Germinal center (tissue), 1 donor: ENCODE measurements around the gene LTB4R.
A peak's percentile ranks its signal among the peaks of the same experiment; 100 is the strongest.
"Not testable (repeated sequence)": the region's sequence is repeated elsewhere in the genome, so short reads cannot be mapped to it uniquely, and the experiment has no call there.

Source experiments
- DNase-seq: peaks from one replicate; pipeline ENCODE4 v3.0.0; 2012; ENCODE audit warnings: mixed read lengths, low spot score

LTB4R gene

DNA sequence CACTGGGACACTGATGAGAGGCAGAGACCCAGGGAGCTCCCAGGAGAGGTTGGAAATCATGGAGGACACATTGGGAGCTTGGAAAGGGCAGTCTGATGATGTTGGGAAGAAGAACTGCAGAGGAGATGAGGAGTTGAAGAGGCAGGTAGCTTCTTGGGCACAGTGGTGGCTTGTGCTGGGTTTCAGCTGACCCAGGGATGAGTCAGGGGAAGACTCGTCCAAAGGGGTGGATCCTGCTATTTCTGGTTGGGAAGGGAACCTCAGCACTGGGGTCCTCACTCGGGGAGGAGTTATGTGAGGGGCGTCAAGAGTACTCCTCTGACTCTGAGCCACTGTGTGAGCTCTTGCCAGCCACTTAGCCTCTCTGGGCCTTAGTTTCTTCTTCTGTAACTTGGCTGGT lies 12.0 kb downstream of the LTB4R start:
- DNase-seq = no peak

DNA sequence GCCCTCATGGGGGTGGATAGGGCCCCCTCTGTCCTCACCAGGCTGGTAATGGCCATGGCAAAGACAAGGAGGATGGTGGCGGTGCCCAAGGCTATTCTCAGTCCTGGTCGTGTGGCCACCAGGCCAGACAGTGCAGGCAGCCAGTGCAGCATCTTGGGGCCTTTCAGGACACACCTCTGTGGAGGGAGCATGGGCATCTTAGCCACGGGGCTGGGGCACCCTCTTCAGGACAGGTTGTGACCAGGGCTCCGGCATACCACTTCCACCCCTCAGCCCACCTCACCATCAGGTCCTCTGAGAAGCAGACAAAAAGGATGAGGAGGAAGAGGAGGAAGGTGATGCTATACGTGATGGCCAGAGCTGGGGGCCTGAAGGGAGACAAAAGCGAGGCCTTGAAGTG lies 12.7 kb downstream of the LTB4R start:
- no peak for DNase-seq

DNA sequence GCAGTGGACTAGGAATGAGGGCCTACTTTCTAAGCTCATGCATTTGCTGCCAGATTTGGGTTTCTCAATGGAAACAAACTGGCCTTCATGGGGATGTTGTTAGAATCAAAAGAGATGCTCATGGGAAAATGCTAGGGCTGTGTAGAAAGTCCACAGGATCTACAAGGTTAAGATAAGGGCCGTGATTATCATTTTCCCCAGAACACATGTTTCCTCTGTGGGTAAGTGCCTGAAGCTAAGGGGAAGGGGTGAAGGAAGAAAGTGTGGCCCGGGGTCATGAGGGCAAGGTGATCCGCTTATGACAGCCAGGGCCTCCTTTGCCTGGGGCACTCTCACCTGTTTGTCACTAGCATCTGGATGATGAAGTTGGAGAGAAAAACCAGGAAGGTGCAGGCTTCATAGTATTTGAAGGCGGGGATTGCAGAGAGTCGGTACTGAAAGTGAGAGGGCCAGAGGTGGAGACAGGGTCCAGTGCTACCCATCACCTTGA lies 13.8 kb downstream of the LTB4R start:
- no peak for DNase-seq

DNA sequence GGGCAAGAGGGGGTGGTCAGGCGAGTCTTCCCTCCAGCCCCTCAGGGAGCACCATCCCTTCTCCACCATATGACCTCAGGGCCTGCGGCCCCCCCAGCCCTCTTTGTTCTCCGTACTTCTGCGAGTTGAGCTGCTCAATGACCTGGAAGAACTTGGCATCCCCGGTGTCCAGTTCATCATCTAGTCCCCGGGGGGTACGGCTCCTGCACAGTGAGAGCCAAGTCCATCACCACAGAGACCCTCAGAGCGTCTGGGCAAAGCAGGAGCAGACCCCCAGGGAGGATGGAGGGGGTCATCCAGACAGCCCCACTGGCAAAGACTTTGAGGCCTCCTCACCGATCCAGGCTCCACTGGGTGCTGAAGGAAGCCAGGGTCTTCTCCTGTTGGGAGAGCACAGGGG lies 14.7 kb downstream of the LTB4R start:
- DNase-seq = no peak

DNA sequence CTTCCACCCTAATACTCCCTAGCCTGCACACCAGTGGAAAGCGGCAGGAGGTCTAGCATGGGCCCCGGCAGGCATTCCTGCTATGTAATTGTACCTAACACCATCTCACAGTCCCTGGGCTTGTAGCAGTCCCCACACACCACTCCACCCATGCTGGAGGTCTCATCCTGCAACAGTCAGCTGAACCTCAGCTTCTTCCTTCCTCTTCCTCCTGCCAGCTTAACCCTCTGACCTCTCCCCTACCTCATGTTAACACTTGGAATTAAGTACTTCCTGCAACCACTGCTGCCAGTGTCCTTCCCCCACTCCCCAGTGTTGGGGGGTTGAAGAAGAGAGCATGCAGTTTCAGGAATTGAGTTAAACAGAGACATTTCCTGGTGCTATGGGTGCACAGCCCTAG lies 16.0 kb downstream of the LTB4R start:
- no peak for DNase-seq

DNA sequence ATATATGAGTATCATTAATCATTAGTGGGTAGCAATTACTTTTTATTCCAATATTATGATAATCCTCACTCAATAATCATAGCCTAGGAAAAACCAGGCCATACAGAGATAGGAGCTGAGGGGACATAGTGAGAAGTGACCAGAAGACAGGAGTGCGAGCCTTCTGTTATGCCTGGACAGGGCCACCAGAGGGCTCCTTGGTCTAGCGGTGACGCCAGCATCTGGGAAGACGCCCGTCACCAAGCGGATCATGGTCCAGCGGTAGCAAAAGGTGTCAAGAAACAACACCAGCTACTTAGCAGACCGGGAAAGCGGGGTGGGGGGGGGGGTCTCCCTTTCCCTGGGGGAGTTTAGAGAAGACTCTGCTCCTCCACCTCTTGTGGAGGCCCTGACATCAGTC lies 16.6 kb downstream of the LTB4R start:
- not testable (repeated sequence) for DNase-seq

DNA sequence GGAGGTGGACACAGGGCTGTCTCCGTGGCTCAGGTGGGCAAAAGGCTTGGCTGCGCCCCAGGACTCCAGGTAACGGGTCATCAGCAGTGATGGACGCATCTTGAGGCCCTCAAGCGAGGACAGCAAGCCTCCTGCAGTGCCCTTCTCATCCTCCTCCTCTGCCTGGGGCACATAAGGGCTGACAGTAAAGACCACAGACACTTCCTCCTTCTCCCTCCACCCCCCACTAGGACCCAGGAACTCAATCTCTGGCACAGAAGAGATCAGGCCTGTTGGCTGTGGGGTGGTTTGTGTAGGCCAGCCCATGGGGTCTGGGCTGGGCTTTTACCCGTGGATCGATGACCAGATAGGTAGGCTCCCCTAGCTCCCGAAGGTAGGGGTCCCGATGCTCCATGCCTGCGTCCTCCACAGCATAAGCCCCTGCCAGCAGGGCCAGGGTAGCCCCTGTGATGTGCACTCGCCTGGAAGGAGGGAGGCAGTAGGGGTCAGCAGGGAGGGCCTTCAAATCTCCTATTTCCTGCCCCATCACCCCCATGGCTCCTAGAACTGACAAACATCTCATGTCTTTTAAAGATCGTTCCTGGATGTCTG lies 17.9 kb downstream of the LTB4R start:
- no peak for DNase-seq

DNA sequence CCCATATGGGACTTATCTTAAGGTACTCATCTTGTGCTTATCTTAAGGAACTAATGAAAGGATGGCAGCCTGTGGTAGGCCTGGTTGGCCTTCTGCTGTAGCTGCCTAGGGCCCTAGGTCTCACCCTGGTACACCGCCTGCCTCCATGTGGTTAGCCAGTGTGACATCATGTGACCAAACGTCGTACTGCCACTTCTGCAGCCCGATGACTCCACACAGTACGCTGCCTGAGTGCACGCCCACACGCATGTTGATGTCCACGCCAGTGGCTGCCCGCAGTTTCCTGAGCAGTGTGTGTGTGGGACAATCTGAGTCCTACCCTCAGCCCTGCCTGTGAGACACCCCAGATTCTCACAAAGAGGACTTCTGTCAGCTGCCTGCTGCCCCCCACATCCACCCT lies 18.4 kb downstream of the LTB4R start:
- no peak for DNase-seq

DNA sequence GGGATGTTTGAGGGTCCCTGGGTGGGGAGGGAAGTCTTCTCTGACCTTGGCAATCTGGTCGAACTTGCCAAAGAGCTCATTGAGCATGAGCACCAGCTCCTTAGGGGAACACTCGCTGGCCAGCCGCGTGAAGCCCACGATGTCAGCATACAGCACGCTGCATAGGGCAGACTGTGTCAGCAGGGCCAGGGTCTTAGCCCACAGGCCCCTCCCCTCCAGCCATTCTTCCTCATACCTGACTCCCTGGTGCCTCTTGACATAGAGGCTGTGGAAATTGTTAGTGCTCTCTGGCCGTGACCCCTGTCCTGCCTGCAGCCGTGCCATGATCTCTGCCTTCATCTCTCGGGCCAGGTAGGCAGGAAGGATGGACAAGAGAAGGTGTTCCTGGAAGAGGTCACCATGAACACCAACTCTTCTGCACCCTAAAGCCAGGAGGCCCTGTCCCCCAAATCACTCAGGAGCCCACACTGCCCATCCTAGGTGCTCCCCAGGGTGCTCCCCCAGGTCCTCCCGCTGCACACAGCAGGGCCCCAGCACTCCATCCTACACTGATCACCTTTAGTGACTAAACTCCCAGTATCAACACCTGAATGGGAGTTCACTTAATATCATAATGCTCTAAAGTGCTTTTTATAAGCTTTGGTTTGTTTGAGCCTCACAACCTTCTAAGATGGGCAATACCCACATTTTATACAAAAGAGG lies 19.8 kb downstream of the LTB4R start:
- DNase-seq = no peak

DNA sequence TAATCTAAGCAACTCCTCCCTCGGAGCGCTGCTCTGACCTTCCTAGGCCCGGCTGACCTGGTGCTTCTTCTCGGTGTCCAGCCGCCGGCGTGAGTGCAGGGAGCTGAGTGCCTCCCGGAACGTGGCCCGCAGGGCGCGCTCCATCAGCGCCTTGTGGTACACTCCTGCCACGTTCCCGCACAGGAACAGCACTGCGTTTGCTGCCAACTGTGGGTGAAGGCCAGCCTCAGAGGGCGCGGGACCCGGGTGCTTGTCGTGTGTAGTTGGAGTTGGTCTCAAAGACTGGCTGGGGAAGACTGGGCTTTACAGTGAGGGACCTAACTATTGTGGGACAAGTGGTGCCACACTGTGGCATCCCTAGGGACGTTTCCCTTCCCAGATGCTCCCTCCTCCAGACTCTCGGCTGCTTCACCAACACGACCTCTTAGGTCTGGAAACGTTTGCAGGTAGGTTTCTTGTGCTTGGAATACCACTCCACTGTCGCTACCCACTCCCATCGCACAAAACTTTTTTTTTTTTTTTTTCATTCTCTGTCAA lies 20.5 kb downstream of the LTB4R start:
- DNase-seq = no peak

DNA sequence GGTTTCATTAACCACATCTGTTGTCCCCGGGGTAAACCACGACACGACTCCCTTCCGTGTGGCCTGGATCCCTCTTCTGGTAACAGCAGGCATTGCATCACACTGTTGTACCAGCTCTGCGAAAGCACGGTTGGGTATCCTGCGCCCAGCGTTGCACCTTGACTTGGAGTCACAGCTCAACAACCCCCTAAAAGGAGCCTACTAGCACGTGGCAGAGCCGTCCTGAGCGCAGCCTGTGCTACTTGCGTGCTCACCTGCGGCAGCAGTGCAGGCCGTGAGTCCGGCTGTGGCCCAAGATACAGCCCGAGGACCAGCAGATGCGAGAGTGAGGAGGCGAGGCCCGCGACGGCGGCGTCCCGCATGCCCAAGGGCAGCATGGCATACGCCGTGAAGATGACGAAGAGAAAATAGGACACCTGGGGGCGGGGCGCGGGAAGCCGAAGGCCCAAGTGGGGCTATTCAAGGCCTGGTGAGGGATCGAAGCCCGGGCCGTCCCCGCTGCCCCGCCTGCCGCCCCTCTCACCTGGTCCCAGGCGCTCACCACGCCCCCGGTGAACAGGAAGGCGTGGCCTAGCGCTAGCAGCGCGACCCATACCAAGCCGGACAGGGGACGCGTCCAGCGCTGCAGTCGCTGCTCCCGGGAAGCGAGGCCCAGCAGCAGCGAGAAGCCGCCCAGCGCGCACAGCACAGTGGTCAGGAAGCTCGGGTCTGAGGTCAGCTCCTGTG lies 21.1 kb downstream of the LTB4R start:
- DNase-seq = peak; percentile 94

DNA sequence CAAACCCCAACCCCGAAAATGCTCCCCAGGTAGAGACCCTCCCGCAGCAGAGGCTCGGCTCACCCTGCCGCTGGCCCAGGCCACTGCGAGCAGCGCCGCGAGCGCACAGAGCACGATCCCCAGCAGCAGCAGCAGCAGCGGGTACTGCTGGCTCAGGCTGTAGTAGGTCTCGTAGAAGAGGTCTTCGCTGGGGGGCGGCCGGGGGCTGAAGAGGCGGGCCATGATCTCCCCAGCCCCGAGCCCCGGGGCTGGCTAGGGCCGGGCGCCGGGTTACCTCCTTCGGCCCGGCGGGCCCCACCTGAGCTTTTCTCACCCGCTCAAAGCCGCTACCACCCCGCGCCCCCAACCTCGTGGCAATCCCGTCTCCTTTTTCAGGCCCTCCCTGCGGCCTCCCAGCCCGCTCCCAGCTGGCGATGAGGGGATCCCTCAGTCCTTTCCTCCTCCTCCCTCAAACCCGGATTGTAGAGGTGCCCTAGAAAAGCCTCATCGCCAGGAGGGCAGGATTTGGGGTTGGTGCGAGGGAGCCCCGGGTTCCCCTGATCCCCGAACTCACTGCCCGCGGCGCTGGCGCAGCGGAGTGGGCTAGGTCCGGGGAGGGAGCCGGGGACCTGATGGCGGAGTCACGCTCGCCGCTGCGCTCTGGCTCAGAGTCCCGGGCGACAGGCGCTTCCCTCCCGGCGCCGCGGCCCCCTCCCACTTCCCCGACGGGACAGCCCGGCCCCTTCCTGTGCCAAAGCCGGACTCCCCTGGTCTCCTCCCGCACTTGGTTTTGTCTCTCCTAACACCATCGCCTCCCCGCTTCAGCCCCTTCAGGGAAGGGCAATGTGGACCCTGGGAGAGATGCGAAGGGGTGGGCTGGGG lies 23.4 kb downstream of the LTB4R start, which contains the start of gene ADCY4:
Gene ADCY4 (minus strand): TSS at position 641 of the 861 bp plus-strand sequence. CDS start 419 bp downstream, at position 222.
- no peak for DNase-seq

DNA sequence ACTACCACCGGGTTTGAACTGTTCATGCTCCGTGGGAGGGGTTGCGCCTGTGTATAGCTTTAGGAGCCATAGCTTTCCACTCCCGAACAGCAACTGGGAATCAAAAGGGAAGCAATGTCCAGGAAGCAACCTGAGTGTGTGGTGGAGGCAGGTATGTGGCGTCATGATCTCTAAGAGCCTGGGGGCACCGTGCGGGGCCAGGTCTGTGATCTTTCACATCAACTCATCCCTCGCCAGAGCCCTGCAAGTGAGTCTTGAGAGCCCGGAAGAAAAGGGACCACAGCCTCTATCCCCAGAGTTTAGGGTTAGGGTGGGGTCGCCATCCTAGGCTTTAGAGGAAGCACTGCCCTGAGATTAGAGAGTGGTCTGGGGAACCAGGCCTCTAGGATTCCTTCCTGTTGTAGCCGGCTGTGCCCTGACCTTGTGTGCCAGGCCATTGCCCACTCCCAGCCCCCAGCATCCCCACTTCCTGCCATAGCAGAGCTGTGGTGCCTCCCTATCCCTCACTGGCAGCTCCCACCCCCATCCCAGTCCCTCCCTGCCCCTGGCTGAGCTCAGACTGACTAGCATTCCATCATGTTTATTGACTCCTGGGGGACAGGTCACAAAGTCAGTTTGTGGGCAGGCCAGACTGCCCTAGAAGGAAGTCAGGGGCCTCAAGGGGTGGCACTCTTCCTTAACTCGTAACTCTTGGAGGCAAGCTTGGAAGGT lies 24.3 kb downstream of the LTB4R start:
- no peak for DNase-seq

DNA sequence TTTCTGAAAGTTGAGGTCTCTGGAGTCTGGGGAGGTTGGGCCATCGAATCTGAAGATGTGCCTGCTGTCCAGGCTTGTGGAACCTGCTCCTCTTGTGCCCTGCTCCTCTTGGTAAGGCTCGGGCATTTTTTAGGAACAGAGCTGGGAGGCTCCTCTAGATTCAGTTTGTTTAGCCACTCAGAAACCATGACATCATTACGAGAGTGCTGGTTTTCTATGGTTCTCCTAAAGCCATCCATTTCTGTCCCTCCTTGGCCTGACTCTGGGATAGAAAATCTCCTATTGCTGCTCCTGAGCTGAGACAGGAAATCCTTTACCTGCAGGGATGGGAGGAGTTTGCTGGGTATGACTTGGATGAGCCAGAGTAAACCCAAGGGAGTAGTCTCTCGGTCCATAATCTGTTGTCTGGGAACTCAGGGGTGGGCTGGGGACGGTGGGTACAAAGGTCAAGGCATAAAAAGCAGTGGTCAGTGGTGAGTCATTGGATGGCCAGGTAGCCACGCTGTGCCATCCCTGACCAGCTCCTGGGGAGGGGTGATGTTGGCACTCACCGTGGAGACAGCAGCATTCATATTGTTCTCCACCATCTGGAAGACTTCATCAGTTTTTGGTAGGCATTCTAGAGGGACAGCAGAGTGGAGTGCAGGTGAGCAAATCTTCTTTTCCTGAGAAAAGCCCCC lies 26.0 kb downstream of the LTB4R start:
- no peak for DNase-seq

DNA sequence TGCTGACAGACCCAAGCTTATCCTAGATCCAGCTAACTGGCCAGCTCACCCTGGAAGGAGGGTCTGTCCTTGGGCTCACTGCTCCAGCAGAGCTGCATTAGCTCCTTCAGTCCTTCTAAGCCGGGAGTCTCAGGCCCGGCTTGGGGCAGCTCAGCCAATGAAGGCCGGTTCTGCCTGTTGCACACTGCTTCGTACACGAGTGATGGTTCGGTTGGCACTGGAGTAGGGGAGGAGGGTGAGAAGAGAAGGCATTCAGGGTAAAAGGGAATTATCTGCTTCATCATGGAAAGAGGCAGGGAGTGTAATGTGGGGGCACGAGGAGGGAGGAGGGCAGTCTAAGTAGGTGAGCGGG lies 26.5 kb downstream of the LTB4R start:
- no peak for DNase-seq

DNA sequence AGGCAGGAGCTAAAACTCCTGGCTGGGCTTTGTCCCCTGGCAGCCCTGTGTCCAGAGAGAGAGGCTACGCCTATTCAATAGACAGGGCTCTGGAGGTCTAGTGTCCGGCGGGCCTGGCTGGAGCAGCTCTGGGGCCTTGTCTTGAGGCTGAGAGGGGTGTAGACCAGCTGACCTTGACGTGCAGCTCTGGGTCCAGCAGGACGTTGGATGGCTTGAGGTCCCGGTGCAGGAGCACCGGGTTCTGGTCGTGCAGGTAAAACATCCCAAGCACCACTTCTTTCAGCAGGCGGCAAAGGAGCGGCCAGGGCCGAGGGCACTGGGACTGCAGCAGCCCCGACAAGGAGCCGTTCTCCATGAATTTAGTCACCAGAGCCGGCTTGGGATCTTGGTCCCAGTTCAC lies 27.5 kb downstream of the LTB4R start:
- DNase-seq = no peak

DNA sequence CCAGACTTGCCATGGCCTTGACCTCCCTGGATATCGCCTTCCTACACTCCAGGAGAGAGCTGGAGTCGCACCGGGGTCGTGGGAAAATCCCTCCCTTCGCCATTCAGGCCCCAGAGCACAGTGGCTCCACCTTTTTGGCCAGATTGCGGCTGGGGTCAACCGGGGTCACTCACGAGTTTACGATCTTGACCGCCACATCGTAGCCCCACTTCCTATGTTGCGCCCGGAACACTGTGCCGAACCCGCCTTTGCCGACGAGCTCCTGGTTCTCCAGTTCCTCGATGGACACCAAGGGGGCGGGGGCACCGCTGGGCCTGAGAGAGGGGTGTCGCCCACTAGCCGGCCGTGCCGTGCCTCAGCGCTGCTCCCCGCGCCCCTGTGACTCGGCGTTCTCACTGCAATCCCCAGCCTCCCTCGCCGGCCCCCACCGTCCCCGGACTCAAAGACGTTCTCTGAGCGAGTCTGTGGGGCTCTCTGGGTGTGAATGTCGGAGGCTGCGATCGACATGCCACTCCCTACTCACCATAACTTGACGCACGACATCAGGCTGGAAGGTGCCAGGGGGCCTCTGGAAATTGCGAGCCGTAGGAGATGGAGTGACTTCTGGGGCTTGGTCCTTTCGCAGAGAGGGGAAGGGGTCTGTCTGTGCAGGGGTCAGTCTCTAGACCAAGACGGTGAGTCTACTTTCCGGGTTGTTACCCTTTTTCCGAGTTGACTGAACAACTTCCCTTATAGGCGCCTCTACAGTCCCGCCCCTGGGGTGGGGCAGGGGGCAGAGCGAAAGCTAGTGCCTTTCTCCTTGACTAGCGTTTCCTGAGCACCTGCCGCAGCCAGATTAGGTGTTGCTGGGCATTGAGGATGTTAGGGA lies 28.2 kb downstream of the LTB4R start, which contains the start of gene RIPK3:
Gene RIPK3 (minus strand): TSS at position 708 of the 868 bp plus-strand sequence. CDS start 165 bp downstream, at position 543.
- peak; percentile 86 for DNase-seq

DNA sequence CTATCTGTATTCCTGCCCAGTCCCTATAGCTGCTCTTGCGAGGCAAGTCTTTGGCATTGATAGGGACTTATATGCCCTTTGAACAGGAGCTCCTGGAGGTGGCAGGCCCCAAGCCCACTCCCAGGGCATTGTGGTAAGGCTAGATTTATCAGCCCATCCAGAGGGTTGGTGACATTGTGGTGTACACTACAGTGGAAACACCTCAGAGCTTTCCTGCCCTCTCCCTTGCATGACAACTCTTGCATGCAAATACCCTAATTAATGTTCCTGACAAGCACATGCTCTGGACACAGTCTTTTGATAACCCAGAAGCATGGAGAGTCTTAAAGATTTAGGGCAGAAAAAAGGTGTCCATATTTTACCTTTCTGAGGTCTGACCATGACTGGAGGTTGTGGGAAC lies 29.3 kb downstream of the LTB4R start:
- DNase-seq = no peak

DNA sequence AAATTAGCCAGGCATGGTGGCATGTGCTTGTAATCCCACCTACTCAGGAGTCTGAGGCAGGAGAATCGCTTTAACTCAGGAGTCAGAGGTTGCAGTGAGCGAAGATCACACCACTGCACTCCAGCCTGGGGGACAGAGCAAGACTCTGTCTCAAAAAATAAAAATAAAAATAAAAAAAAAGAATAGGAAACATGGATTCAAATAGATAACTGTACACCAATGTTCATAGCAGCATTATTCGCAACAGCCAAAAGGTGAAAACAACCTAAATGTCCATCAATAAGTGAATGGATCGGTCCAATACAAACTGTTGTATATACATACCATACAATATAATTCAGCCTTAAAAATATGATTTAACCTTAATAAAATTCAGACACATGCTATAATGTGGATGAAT lies 31.6 kb downstream of the LTB4R start:
- DNase-seq = no peak
